HepG2 (cell line): ENCODE data around the gene TRABD. TPM values are rescaled to one million over a fixed set of nuclear protein-coding genes. Genes with fewer than 3 reads are reported as not detected.

Experiments
- ATAC-seq: fragments of 200-7000 bp; cut with Tn5 transposase; 3 replicates; pipeline ENCODE4 v1.9.1; 2020; ENCODE audit warnings: mild to moderate bottlenecking, moderate library complexity
- BruUV-seq: library from RNA; stranded (reverse); fragments of 400-500 nt; replicated peaks from 2 replicates; lab custom pipeline; 2021; lab: Mats Ljungman, UMichigan
- CTCF ChIA-PET: fragments of 300-600 bp; formaldehyde crosslinking; extraction: SDS; loops from one replicate; lab custom pipeline; 2021; ENCODE audit warnings: low total read pairs, inconsistent platforms, low intra/inter-chr PET ratio; lab: Yijun Ruan, JAX
- POLR2A ChIA-PET: fragments of 350-600 bp; sonication (Branson Sonifier 250); formaldehyde crosslinking; loops from one replicate; lab custom pipeline; 2020; ENCODE audit warnings: antibody characterized with exemption, inconsistent platforms; lab: Yijun Ruan, JAX
- DNase-seq: peaks from one replicate; pipeline ENCODE4 v3.0.0-alpha.2; 2015; ENCODE audit warnings: low spot score
- FAIRE-seq: peaks from 3 replicates; lab custom pipeline; 2011; peaks lifted over from hg19 to GRCh38; lab: Jason Lieb, UNC
- H2AFZ ChIP-seq: one replicate; pipeline ENCODE4 v1.6.1; 2011; ENCODE audit warnings: low read length, inconsistent platforms
- H3K27ac ChIP-seq: fragments of 300-600 bp; 3 replicates; pipeline ENCODE4 v1.8.0; 2011; ENCODE audit warnings: mixed run types, mild to moderate bottlenecking, mixed read lengths, low read length, inconsistent platforms; ENCODE audit not compliant: insufficient read depth; ENCODE audit errors: extremely low read length
- H3K27me3 ChIP-seq, 2 experiments: fragments of 200-600 bp in 1 of 2; 2 replicates in 1 of 2; 3 replicates in 1 of 2; pipeline versions ENCODE4 v1.6.0 to v1.8.0; 2011; ENCODE audit warnings: low read length in 2 of 2, mild to moderate bottlenecking in 2 of 2, moderate library complexity in 2 of 2, inconsistent platforms in 1 of 2; ENCODE audit not compliant: insufficient read depth in 2 of 2, control insufficient read depth in 1 of 2
- H3K36me3 ChIP-seq, 2 experiments: fragments of 200-600 bp in 1 of 2; replicated peaks in 1 of 2; 2 replicates in 1 of 2; 3 replicates in 1 of 2; pipeline versions ENCODE4 v1.5.1 to v1.8.0; 2011; ENCODE audit warnings: low read length in 2 of 2, inconsistent platforms in 1 of 2; ENCODE audit not compliant: insufficient read depth in 2 of 2, control insufficient read depth in 1 of 2
- H3K4me1 ChIP-seq: 2 replicates; pipeline ENCODE4 v1.5.1; 2012; ENCODE audit warnings: low read length, inconsistent platforms; ENCODE audit not compliant: insufficient read depth
- H3K4me2 ChIP-seq: 2 replicates; pipeline ENCODE4 v1.6.0; 2011; ENCODE audit warnings: low read depth, low read length, inconsistent platforms
- H3K4me3 ChIP-seq, 3 experiments: fragments of 200-600 bp in 1 of 3; sonication (generic), shearing (Covaris generic) in 1 of 3; replicated peaks in 1 of 3; 2 replicates each; pipeline ENCODE4 v1.5.1; 2011 to 2016; ENCODE audit warnings: low read length in 3 of 3, inconsistent platforms in 2 of 3, low read depth in 2 of 3, mild to moderate bottlenecking in 2 of 3, control low read depth in 1 of 3, mixed read lengths in 1 of 3; ENCODE audit not compliant: insufficient read depth in 1 of 3
- H3K79me2 ChIP-seq: one replicate; pipeline ENCODE4 v1.6.1; 2011; ENCODE audit warnings: low read length, inconsistent platforms; ENCODE audit not compliant: insufficient read depth
- H3K9ac ChIP-seq: 2 replicates; pipeline ENCODE4 v1.6.0; 2011; ENCODE audit warnings: mild to moderate bottlenecking, low read depth, low read length, inconsistent platforms; ENCODE audit not compliant: insufficient read depth
- H3K9me3 ChIP-seq: 2 replicates; pipeline ENCODE4 v1.5.1; 2012; ENCODE audit warnings: mild to moderate bottlenecking, low read length
- H4K20me1 ChIP-seq: 2 replicates; pipeline ENCODE4 v1.6.0; 2011; ENCODE audit warnings: inconsistent platforms, mild to moderate bottlenecking, low read length, moderate library complexity; ENCODE audit not compliant: insufficient read depth
- AGO2 ChIP-seq: fragments of 200-400 bp; formaldehyde crosslinking; optimal IDR thresholded peaks from 2 replicates; pipeline ENCODE3; 2017; ENCODE audit warnings: mild to moderate bottlenecking, low read depth, low read length, moderate library complexity
- CBX1 ChIP-seq: IDR thresholded peaks from one replicate; pipeline ENCODE4 v1.6.1; 2016; ENCODE audit warnings: antibody characterized with exemption, low read depth
- CEBPB ChIP-seq: IDR thresholded peaks from 2 replicates; pipeline ENCODE4 v1.6.1; 2011; ENCODE audit warnings: low read depth, low read length, improper control_type of control experiment, borderline replicate concordance
- NCOA5 ChIP-seq: sonication (generic); formaldehyde crosslinking; IDR thresholded peaks from 2 replicates; pipeline ENCODE4 v1.4.0; 2020; ENCODE audit warnings: missing genetic modification reagents
- SP2 ChIP-seq: sonication (generic); formaldehyde crosslinking; IDR thresholded peaks from 2 replicates; pipeline ENCODE4 v1.5.1; 2020; ENCODE audit warnings: mild to moderate bottlenecking, missing genetic modification reagents
- ZBTB3 ChIP-seq: sonication (generic); formaldehyde crosslinking; IDR thresholded peaks from 2 replicates; pipeline ENCODE4 v1.4.0; 2020; ENCODE audit warnings: low read depth, mild to moderate bottlenecking, moderate library complexity, missing genetic modification reagents, borderline replicate concordance
- ZNF143 ChIP-seq: sonication (generic); formaldehyde crosslinking; IDR thresholded peaks from 2 replicates; pipeline ENCODE4 v1.4.0; 2020; ENCODE audit warnings: missing genetic modification reagents
- ZNF441 ChIP-seq: sonication (generic); formaldehyde crosslinking; IDR thresholded peaks from 2 replicates; pipeline ENCODE4 v1.7.0; 2021; ENCODE audit warnings: missing genetic modification reagents, borderline replicate concordance
- ZNF496 ChIP-seq: sonication (generic); formaldehyde crosslinking; IDR thresholded peaks from 2 replicates; pipeline ENCODE4 v1.8.1; 2023; ENCODE audit warnings: mild to moderate bottlenecking, moderate library complexity, missing genetic modification reagents; ENCODE audit not compliant: insufficient replicate concordance
- ZNF775 ChIP-seq: sonication (generic); formaldehyde crosslinking; IDR thresholded peaks from 2 replicates; pipeline ENCODE4 v1.4.0; 2020; ENCODE audit warnings: missing genetic modification reagents, mild to moderate bottlenecking, moderate library complexity, borderline replicate concordance
- ZNF878 ChIP-seq: sonication (generic); formaldehyde crosslinking; IDR thresholded peaks from 2 replicates; pipeline ENCODE4 v1.8.1; 2023; ENCODE audit warnings: mild to moderate bottlenecking, missing genetic modification reagents, moderate library complexity
- WGBS: methylation state at CpG from one replicate; pipeline ENCODE4 v1.1.6; 2017; ENCODE audit warnings: low lambda C conversion rate; 5-methylcytosine and 5-hydroxymethylcytosine counted together
- in situ Hi-C: cut with HindIII; loops from 2 replicates; pipeline ENCODE4 v1.10.0; 2017; ENCODE audit warnings: low pct_unique_long_range_greater_than_20kb; ENCODE audit not compliant: extremely low pct_ligation_motif_present
- intact Hi-C: fragments of 100-400 bp; cut with micrococcal nuclease; formaldehyde crosslinking; loops from one replicate; pipeline ENCODE4 v1.10.0; 2022; ENCODE audit not compliant: unreplicated experiment
- polyA plus RNA-seq, 8 experiments: library from polyadenylated mRNA; depleted of rRNA in 3 of 8; stranded (reverse) in 7 of 8; unstranded in 1 of 8; fragments of >200 nt; fragmentation: Illumina TruSeq in 4 of 8; extraction: Trizol in 4 of 8; gene quantifications; 2 replicates each; pipeline versions ENCODE4 v1.2.1 to v1.2.3, GENCODE V29; 2011 to 2016; ENCODE audit warnings: low read depth in 4 of 8, missing spikeins in 1 of 8, mixed read lengths in 1 of 8; ENCODE audit not compliant: insufficient read depth in 1 of 8
- total RNA-seq, 5 experiments: library from RNA; depleted of rRNA; stranded (reverse); fragments of >200 nt; fragmentation: Illumina TruSeq; extraction: Trizol; gene quantifications; 2 replicates each; pipeline ENCODE4 v1.2.3, GENCODE V29; 2016; ENCODE audit warnings: low read depth in 1 of 5
- TF ChIP-seq, protein P1 (sequence below): sonication (generic); formaldehyde crosslinking; IDR thresholded peaks from 2 replicates; pipeline ENCODE4 v1.8.0; 2022; ENCODE audit warnings: missing genetic modification reagents, mild to moderate bottlenecking, moderate library complexity, borderline replicate concordance
- TF ChIP-seq, protein P2 (sequence below): sonication (generic); formaldehyde crosslinking; IDR thresholded peaks from 2 replicates; pipeline ENCODE4 v1.4.0; 2020; ENCODE audit warnings: missing genetic modification reagents

Gene TRABD
- total and polyA plus RNA-seq, 2 of the 13 experiments (the other 11 are each of a cell fraction or from before 2014, with no cell fraction given), result 21.5 to 28.9 TPM

- no peak for TF ChIP-seq ZBTB3 (CRISPR knock-in tag)
These were observed 42.0 kb downstream of the TRABD start (continued) for GRCh38 chr22:50227579-50228215.

GRCh38 chr22:50228366-50228765 lies 42.7 kb downstream of the TRABD start:
- CTCF ChIA-PET, result no interaction called here
- 98% methylated on average over 5 of the region's 9 CpGs for WGBS
- Histone ChIP-seq H4K20me1 (no peaks in the 10 kb centered on the region), H3K4me1 (peaks cover 11% of the 10 kb centered on the region), H3K79me2 (no peaks in the 10 kb centered on the region), H3K36me3 (peaks cover 10 to 23% of the 10 kb centered on the region in 2 experiments; a peak in 4 of 5 replicates)
- in situ Hi-C loops, result no loop called here
- TF ChIP-seq ZNF775 (CRISPR knock-in tag), result no peak
- peak; percentile 22 for TF ChIP-seq AGO2
- TF ChIP-seq, all 625 proteins: peak for 1
- BruUV-seq, result no TSS peak
- FAIRE-seq, result no peak
- POLR2A ChIA-PET, result interaction anchor here (1.2 kb wide), 1 partner anchor 9 kb away, joined by 3 read pairs; no protein-coding TSS in a partner anchor
- Histone ChIP-seq H3K4me2 (no peak overlapping the region), H3K4me3 (no peak overlapping the region), H3K9me3 (no peaks in the 10 kb centered on the region), H3K9ac (no peak overlapping the region), H3K27ac (no peak overlapping the region), H3K27me3 (no peaks in the 10 kb centered on the region), H2AFZ (no peak overlapping the region)
- DNase-seq, result no peak
- intact Hi-C loops, result no loop called here
- ATAC-seq, result no peak

DNA sequence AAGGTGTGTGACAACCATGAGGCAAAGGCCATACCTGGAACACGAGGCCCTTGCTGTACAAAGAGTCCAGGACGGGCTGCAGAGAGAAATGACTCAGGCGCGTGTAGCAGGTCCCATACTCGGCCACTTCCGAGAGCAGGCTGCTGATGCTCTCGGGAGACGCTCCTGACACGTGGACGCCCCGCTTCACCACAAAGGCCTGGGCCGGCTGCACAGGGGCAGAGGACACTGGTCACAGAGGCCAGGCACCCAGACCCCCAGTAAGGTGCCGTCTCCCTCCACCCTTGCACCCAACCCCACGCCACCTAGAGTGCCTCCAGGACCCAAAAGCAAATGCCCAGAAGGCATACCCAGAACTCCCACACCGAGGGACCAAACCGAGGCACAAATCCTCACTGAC lies 43.7 kb downstream of the TRABD start:
- DNase-seq (no peak), ATAC-seq (no peak), FAIRE-seq (no peak)
- no TSS peak for BruUV-seq
- no peak overlapping the region for H3K4me3 ChIP-seq
- intact Hi-C loops, result no loop called here
- peaks cover 6% of the 10 kb centered on the region; the same call in 1 of the 2 replicates for H4K20me1 ChIP-seq
- no peaks in the 10 kb centered on the region for H3K9me3 ChIP-seq
- ChIA-PET POLR2A (no interaction called here), CTCF (no interaction called here)
- in situ Hi-C loops, result no loop called here
- no peaks in the 10 kb centered on the region for H3K79me2 ChIP-seq
- H3K4me1 ChIP-seq, result peaks cover 11% of the 10 kb centered on the region
- no peak overlapping the region for H3K4me2 ChIP-seq
- H3K27ac ChIP-seq, result no peak overlapping the region
- 98% methylated on average over 13 of the region's 16 CpGs for WGBS
- H3K36me3 ChIP-seq, result peaks cover 11 to 16% of the 10 kb centered on the region in 2 experiments; a peak in 3 of 5 replicates
- no peaks in the 10 kb centered on the region for H3K27me3 ChIP-seq
- H3K9ac ChIP-seq, result no peak overlapping the region
- no peak overlapping the region for H2AFZ ChIP-seq
- no peak for TF ChIP-seq CBX1
- TF ChIP-seq ZNF143, result no peak
- TF ChIP-seq, protein P1, sequence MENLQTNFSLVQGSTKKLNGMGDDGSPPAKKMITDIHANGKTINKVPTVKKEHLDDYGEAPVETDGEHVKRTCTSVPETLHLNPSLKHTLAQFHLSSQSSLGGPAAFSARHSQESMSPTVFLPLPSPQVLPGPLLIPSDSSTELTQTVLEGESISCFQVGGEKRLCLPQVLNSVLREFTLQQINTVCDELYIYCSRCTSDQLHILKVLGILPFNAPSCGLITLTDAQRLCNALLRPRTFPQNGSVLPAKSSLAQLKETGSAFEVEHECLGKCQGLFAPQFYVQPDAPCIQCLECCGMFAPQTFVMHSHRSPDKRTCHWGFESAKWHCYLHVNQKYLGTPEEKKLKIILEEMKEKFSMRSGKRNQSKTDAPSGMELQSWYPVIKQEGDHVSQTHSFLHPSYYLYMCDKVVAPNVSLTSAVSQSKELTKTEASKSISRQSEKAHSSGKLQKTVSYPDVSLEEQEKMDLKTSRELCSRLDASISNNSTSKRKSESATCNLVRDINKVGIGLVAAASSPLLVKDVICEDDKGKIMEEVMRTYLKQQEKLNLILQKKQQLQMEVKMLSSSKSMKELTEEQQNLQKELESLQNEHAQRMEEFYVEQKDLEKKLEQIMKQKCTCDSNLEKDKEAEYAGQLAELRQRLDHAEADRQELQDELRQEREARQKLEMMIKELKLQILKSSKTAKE, result no peak
- TF ChIP-seq, protein P2, sequence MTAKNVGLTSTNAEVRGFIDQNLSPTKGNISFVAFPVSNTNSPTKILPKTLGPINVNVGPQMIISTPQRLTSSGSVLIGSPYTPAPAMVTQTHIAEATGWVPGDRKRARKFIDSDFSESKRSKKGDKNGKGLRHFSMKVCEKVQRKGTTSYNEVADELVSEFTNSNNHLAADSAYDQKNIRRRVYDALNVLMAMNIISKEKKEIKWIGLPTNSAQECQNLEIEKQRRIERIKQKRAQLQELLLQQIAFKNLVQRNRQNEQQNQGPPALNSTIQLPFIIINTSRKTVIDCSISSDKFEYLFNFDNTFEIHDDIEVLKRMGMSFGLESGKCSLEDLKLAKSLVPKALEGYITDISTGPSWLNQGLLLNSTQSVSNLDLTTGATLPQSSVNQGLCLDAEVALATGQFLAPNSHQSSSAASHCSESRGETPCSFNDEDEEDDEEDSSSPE, result no peak
- TF ChIP-seq SP2 (CRISPR knock-in tag), result no peak
- no peak for TF ChIP-seq ZNF441 (CRISPR knock-in tag)
- no peak for TF ChIP-seq NCOA5 (CRISPR knock-in tag)
- no peak for TF ChIP-seq ZNF878 (CRISPR knock-in tag)
- TF ChIP-seq CEBPB, result no peak
- TF ChIP-seq ZNF496 (CRISPR knock-in tag), result no peak
